ENCODE results near the gene SUCLG2.

GRCh38 chr3:67624078-67624477 lies 30.3 kb downstream of the SUCLG2 start:
- no peak for TF ChIP-seq TCF7L2 (IDR thresholded peaks at IDR 0.05; ENCODE audit: low read depth, low read length)
- no peak for TF ChIP-seq E2F1 (CRISPR knock-in tag; IDR thresholded peaks at IDR 0.05)
- no peak for TF ChIP-seq HNRNPLL (IDR thresholded peaks at IDR 0.05; ENCODE audit: low read depth, low read length, poor library complexity, severe bottlenecking)
- TF ChIP-seq EP300 (IDR thresholded peaks at IDR 0.05; ENCODE audit: low read length): no peak
- no peak for TF ChIP-seq FOXP1 (CRISPR knock-in tag; IDR thresholded peaks at IDR 0.05)
- TF ChIP-seq FOS (IDR thresholded peaks at IDR 0.05; ENCODE audit: extremely low read depth, insufficient read length): no peak
- TF ChIP-seq CTCF (IDR thresholded peaks at IDR 0.05 in 2 of 3, conservative IDR thresholded peaks at IDR 0.05 in 1 of 3; ENCODE audit: insufficient read depth in 2 of 3, low read depth in 1 of 3, low read length in 3 of 3): no peak

Data from K562 (cell line).